Hepatocyte (in vitro differentiated cells): Measurements from ENCODE around the gene ZBTB42. TPM values are rescaled to one million over a fixed set of nuclear protein-coding genes. Genes with fewer than 3 reads are reported as not detected.

Experiments
- DNase-seq: peaks from one replicate; pipeline ENCODE4 v3.0.0-alpha.2; 2016; ENCODE audit warnings: low spot score
- H2AFZ ChIP-seq: fragments of 200-600 bp; sonication (generic); 2 replicates; pipeline ENCODE4 v1.6.0; 2016; ENCODE audit warnings: antibody characterized with exemption, mild to moderate bottlenecking
- H3K27ac ChIP-seq: fragments of 200-600 bp; sonication (generic); 2 replicates; pipeline ENCODE4 v1.5.1; 2016; ENCODE audit warnings: mild to moderate bottlenecking
- H3K27me3 ChIP-seq: fragments of 200-600 bp; sonication (generic); 2 replicates; pipeline ENCODE4 v1.6.1; 2016
- H3K36me3 ChIP-seq: fragments of 200-600 bp; sonication (generic); replicated peaks from 2 replicates; pipeline ENCODE4 v1.5.1; 2016; ENCODE audit warnings: low read depth; ENCODE audit not compliant: insufficient read depth
- H3K4me1 ChIP-seq: fragments of 200-600 bp; sonication (generic); 2 replicates; pipeline ENCODE4 v1.5.1; 2016; ENCODE audit warnings: mild to moderate bottlenecking, moderate library complexity; ENCODE audit not compliant: insufficient read depth
- H3K4me2 ChIP-seq: fragments of 200-600 bp; sonication (generic); 2 replicates; pipeline ENCODE4 v1.6.0; 2016
- H3K4me3 ChIP-seq: fragments of 200-600 bp; sonication (generic); 2 replicates; pipeline ENCODE4 v1.5.1; 2016; ENCODE audit warnings: mild to moderate bottlenecking
- H3K79me2 ChIP-seq: fragments of 200-600 bp; sonication (generic); 2 replicates; pipeline ENCODE4 v1.6.0; 2017; ENCODE audit warnings: mild to moderate bottlenecking
- H3K9me2 ChIP-seq: fragments of 200-600 bp; sonication (generic); replicated peaks from 2 replicates; pipeline ENCODE4 v1.6.0; 2017; ENCODE audit warnings: mild to moderate bottlenecking; ENCODE audit not compliant: insufficient read depth
- H3K9me3 ChIP-seq: fragments of 200-600 bp; sonication (generic); 2 replicates; pipeline ENCODE4 v1.5.1; 2016; ENCODE audit warnings: low read depth, mild to moderate bottlenecking
- H4K20me1 ChIP-seq: fragments of 200-600 bp; sonication (generic); 2 replicates; pipeline ENCODE4 v1.6.0; 2016; ENCODE audit warnings: mild to moderate bottlenecking; ENCODE audit not compliant: insufficient read depth, poor library complexity, severe bottlenecking
- CTCF ChIP-seq: fragments of 200-600 bp; sonication (generic); IDR thresholded peaks from 2 replicates; pipeline ENCODE4 v1.5.1; 2016; ENCODE audit warnings: antibody characterized with exemption, mild to moderate bottlenecking; ENCODE audit not compliant: poor library complexity
- EZH2 ChIP-seq: fragments of 200-600 bp; sonication (generic); IDR thresholded peaks from 2 replicates; pipeline ENCODE4 v1.6.1; 2016; ENCODE audit warnings: antibody characterized with exemption, mild to moderate bottlenecking, borderline replicate concordance
- EZH2phosphoT487 ChIP-seq: fragments of 200-600 bp; sonication (generic); IDR thresholded peaks from one replicate; pipeline ENCODE4 v1.6.1; 2018; ENCODE audit warnings: antibody characterized with exemption, mild to moderate bottlenecking, low read depth, moderate library complexity; ENCODE audit not compliant: unreplicated experiment, severe bottlenecking
- WGBS: methylation state at CpG from one replicate; pipeline ENCODE4 v1.1.6; 2016; ENCODE audit warnings: low lambda C conversion rate; ENCODE audit errors: missing lambda C conversion rate; 5-methylcytosine and 5-hydroxymethylcytosine counted together
- polyA plus RNA-seq: library from polyadenylated mRNA; unstranded; fragments of >200 nt; fragmentation: Nextera tagmentation; extraction: Ambion mirVana; gene quantifications from 2 replicates; pipeline ENCODE4 v1.2.1, GENCODE V29; 2016
- total RNA-seq: library from RNA; depleted of rRNA; stranded (reverse); fragments of >200 nt; gene quantifications from 2 replicates; pipeline ENCODE4 v1.2.3, GENCODE V29; 2014

The ZBTB42 gene
- total and polyA plus RNA-seq, 2 experiments from 2014 or later = 3.6 to 8.6 TPM

GRCh38 chr14:104801520-104802393 is 856 bp downstream of the ZBTB42 start:
- no peaks in the 10 kb centered on the region for H4K20me1 ChIP-seq
- no peaks in the 10 kb centered on the region for H3K36me3 ChIP-seq
- H3K4me2 ChIP-seq = peak overlapping the region; percentile 100
- WGBS = 83% methylated on average over 39 of the region's 45 CpGs
- peaks cover 29% of the 10 kb centered on the region for H3K4me1 ChIP-seq
- TF ChIP-seq EZH2phosphoT487 (no peak), EZH2 (no peak), CTCF (no peak)
- no peaks in the 10 kb centered on the region for H3K27me3 ChIP-seq
- peaks cover 4% of the 10 kb centered on the region for H3K79me2 ChIP-seq
- H3K9me2 ChIP-seq = no peaks in the 10 kb centered on the region
- H3K27ac ChIP-seq = peak overlapping the region; percentile 76
- no peak overlapping the region for H3K4me3 ChIP-seq
- H3K9me3 ChIP-seq = no peaks in the 10 kb centered on the region
- DNase-seq = no peak
- no peak overlapping the region for H2AFZ ChIP-seq

GRCh38 chr14:104802394-104803184 is 1.7 kb downstream of the ZBTB42 start:
- TF ChIP-seq CTCF = no peak
- no peak for TF ChIP-seq EZH2
- TF ChIP-seq EZH2phosphoT487 = no peak
- no peak overlapping the region for H3K4me2 ChIP-seq
- no peak overlapping the region for H3K27ac ChIP-seq
- peaks cover 23% of the 10 kb centered on the region for H3K4me1 ChIP-seq
- no peaks in the 10 kb centered on the region for H3K9me3 ChIP-seq
- H3K79me2 ChIP-seq = peaks cover 4% of the 10 kb centered on the region
- H3K4me3 ChIP-seq = no peak overlapping the region
- WGBS = 96% methylated on average over 16 of the region's 20 CpGs
- no peaks in the 10 kb centered on the region for H3K27me3 ChIP-seq
- no peak overlapping the region for H2AFZ ChIP-seq
- no peaks in the 10 kb centered on the region for H3K36me3 ChIP-seq
- DNase-seq = no peak
- H3K9me2 ChIP-seq = no peaks in the 10 kb centered on the region
- no peaks in the 10 kb centered on the region for H4K20me1 ChIP-seq

- WGBS = 82% methylated on average over 19 of the region's 19 CpGs
- no peaks in the 10 kb centered on the region for H4K20me1 ChIP-seq
- H3K4me3 ChIP-seq = no peak overlapping the region
- no peak overlapping the region for H3K27ac ChIP-seq
- DNase-seq = no peak
- no peak overlapping the region for H2AFZ ChIP-seq
- no peaks in the 10 kb centered on the region for H3K27me3 ChIP-seq
- H3K9me3 ChIP-seq = no peaks in the 10 kb centered on the region
- no peaks in the 10 kb centered on the region for H3K36me3 ChIP-seq
- H3K4me1 ChIP-seq = peaks cover 18% of the 10 kb centered on the region
- no peak overlapping the region for H3K4me2 ChIP-seq
- H3K9me2 ChIP-seq = no peaks in the 10 kb centered on the region
- H3K79me2 ChIP-seq = peaks cover 4% of the 10 kb centered on the region
- TF ChIP-seq EZH2phosphoT487 (no peak), EZH2 (no peak), CTCF (no peak)
These were observed 2.5 kb downstream of the ZBTB42 start for GRCh38 chr14:104803280-104803911.
